ENCODE data around the gene SLCO2A1.

The SLCO2A1 gene

DNA sequence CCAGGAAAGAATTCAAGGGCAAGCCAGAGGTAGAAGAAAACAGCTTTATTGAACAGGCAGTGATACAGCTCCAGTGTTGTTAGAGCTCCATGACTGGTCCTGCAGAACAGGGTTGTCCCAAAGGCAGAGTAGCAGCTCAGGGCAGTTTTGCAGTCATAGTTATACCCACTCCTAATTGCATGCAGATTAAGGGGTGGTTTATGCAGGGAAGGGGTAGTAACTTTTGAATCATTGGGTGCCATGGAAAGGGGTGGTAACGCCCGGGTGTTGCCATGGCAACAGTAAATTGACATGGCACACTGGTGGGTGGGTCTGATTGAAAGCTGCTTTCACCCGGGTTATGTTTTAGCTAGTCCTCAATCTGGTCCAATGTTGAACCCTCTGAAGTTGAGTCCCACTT lies 124.3 kb downstream of the SLCO2A1 start:
- H3K27me3 ChIP-seq (replicated peaks; ENCODE audit: insufficient read depth, low read length): no peaks in the 10 kb centered on the region
- no peaks in the 10 kb centered on the region for H3F3A ChIP-seq (ENCODE audit: insufficient read depth, low read length)
- H3K9ac ChIP-seq (ENCODE audit: low read length): no peak overlapping the region
- no peaks in the 10 kb centered on the region for H3K79me2 ChIP-seq (ENCODE audit: low read length)
- no peaks in the 10 kb centered on the region for H3K9me3 ChIP-seq (replicated peaks; ENCODE audit: insufficient read depth, low read length)
- no peaks in the 10 kb centered on the region for H4K20me1 ChIP-seq (ENCODE audit: insufficient read depth, low read length)
- H2AFZ ChIP-seq (ENCODE audit: low read length): no peak overlapping the region
- H3K36me3 ChIP-seq (replicated peaks; ENCODE audit: insufficient read depth, low read length): no peaks in the 10 kb centered on the region
- TF ChIP-seq EZH2phosphoT487 (IDR thresholded peaks at IDR 0.05; ENCODE audit: low read length) (no peak), EZH2 (optimal IDR thresholded peaks at IDR 0.05; ENCODE audit: low read depth, low read length) (no peak)
- TF ChIP-seq, protein P1, sequence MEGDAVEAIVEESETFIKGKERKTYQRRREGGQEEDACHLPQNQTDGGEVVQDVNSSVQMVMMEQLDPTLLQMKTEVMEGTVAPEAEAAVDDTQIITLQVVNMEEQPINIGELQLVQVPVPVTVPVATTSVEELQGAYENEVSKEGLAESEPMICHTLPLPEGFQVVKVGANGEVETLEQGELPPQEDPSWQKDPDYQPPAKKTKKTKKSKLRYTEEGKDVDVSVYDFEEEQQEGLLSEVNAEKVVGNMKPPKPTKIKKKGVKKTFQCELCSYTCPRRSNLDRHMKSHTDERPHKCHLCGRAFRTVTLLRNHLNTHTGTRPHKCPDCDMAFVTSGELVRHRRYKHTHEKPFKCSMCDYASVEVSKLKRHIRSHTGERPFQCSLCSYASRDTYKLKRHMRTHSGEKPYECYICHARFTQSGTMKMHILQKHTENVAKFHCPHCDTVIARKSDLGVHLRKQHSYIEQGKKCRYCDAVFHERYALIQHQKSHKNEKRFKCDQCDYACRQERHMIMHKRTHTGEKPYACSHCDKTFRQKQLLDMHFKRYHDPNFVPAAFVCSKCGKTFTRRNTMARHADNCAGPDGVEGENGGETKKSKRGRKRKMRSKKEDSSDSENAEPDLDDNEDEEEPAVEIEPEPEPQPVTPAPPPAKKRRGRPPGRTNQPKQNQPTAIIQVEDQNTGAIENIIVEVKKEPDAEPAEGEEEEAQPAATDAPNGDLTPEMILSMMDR (IDR thresholded peaks at IDR 0.05; ENCODE audit: low read length): no peak
- H3K4me1 ChIP-seq (ENCODE audit: low read length): no peaks in the 10 kb centered on the region
- no peak overlapping the region for H3K4me3 ChIP-seq (ENCODE audit: low read length)
- H3K27ac ChIP-seq (ENCODE audit: low read length): no peak overlapping the region
- DNase-seq: no peak
- no peaks in the 10 kb centered on the region for H3K9me2 ChIP-seq (replicated peaks; ENCODE audit: insufficient read depth, low read length)
- H3K4me2 ChIP-seq (ENCODE audit: low read depth, low read length): no peak overlapping the region

DNA sequence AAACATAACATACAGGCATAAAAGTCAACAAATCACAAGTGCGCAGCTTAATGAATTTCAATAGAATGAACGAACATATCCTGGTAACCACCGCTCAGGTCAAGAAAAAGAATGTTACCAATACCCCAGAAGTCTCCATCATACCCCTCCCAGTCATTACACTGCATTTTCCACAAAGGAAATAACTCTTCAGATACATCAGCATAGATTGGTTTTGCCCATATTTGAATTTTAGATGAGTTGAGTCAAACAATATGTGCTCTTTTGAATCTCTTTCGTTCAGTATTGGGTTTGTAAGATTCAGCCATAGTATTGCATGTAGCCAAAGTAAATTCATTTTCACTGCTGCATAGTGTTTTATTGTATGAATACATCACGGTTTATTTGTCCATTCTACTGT lies 127.9 kb downstream of the SLCO2A1 start:
- Histone ChIP-seq H4K20me1 (ENCODE audit: insufficient read depth, low read length) (no peaks in the 10 kb centered on the region), H3K9me2 (replicated peaks; ENCODE audit: insufficient read depth, low read length) (no peaks in the 10 kb centered on the region), H2AFZ (ENCODE audit: low read length) (no peak overlapping the region), H3K4me2 (ENCODE audit: low read depth, low read length) (no peak overlapping the region), H3K79me2 (ENCODE audit: low read length) (no peaks in the 10 kb centered on the region), H3K9me3 (replicated peaks; ENCODE audit: insufficient read depth, low read length) (no peaks in the 10 kb centered on the region), H3F3A (ENCODE audit: insufficient read depth, low read length) (no peaks in the 10 kb centered on the region), H3K27me3 (replicated peaks; ENCODE audit: insufficient read depth, low read length) (no peaks in the 10 kb centered on the region), H3K9ac (ENCODE audit: low read length) (no peak overlapping the region), H3K36me3 (replicated peaks; ENCODE audit: insufficient read depth, low read length) (no peaks in the 10 kb centered on the region), H3K4me3 (ENCODE audit: low read length) (no peak overlapping the region), H3K4me1 (ENCODE audit: low read length) (no peaks in the 10 kb centered on the region), H3K27ac (ENCODE audit: low read length) (no peak overlapping the region)
- DNase-seq: no peak
- TF ChIP-seq EZH2phosphoT487 (IDR thresholded peaks at IDR 0.05; ENCODE audit: low read length): no peak
- no peak for TF ChIP-seq EZH2 (optimal IDR thresholded peaks at IDR 0.05; ENCODE audit: low read depth, low read length)
- TF ChIP-seq, protein P1 (IDR thresholded peaks at IDR 0.05; ENCODE audit: low read length): no peak

- no peak overlapping the region for H3K4me3 ChIP-seq (ENCODE audit: low read length)
- H3K27me3 ChIP-seq (replicated peaks; ENCODE audit: insufficient read depth, low read length): no peaks in the 10 kb centered on the region
- no peaks in the 10 kb centered on the region for H3K4me1 ChIP-seq (ENCODE audit: low read length)
- H3K9me3 ChIP-seq (replicated peaks; ENCODE audit: insufficient read depth, low read length): no peaks in the 10 kb centered on the region
- no peaks in the 10 kb centered on the region for H4K20me1 ChIP-seq (ENCODE audit: insufficient read depth, low read length)
- no peak overlapping the region for H3K27ac ChIP-seq (ENCODE audit: low read length)
- TF ChIP-seq EZH2 (optimal IDR thresholded peaks at IDR 0.05; ENCODE audit: low read depth, low read length) (no peak), EZH2phosphoT487 (IDR thresholded peaks at IDR 0.05; ENCODE audit: low read length) (no peak)
- TF ChIP-seq, protein P1 (IDR thresholded peaks at IDR 0.05; ENCODE audit: low read length): no peak
- no peak for DNase-seq
- H2AFZ ChIP-seq (ENCODE audit: low read length): no peak overlapping the region
- no peaks in the 10 kb centered on the region; the same call in 1 of the 2 replicates for H3F3A ChIP-seq (ENCODE audit: insufficient read depth, low read length)
- H3K79me2 ChIP-seq (ENCODE audit: low read length): no peaks in the 10 kb centered on the region
- H3K9ac ChIP-seq (ENCODE audit: low read length): no peak overlapping the region
- H3K36me3 ChIP-seq (replicated peaks; ENCODE audit: insufficient read depth, low read length): no peaks in the 10 kb centered on the region
- H3K9me2 ChIP-seq (replicated peaks; ENCODE audit: insufficient read depth, low read length): no peaks in the 10 kb centered on the region
- no peak overlapping the region for H3K4me2 ChIP-seq (ENCODE audit: low read depth, low read length)
These were observed 128.6 kb downstream of the SLCO2A1 start for GRCh38 chr3:133901083-133901482.

Data from MM.1S (cell line).